ENCODE measurements around the gene KIF14. TPM values are rescaled to one million over a fixed set of nuclear protein-coding genes. Genes with fewer than 3 reads are reported as not detected.

Gene KIF14
- polyA plus RNA-seq, 1 of the 3 experiments (the other 2 are of a cell fraction): 1.2 TPM

DNA sequence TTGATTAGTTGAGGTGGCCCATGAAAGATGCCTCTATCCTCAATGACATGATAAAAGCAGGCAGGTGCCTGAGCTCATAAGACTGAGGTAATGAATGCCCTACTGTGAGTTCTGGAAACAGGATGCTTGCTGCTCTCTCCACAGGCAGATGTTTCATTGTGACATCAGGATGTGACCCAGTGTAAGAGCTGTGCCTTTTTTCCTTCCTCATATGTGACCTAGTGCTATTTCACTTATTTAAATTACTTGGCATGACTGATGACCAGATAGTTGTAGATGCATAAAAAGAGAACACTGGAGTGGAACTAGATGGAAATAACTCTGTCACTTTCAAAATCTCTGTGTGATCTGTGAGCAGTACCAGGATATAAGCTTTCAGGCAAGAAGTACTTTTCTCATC is 31.9 kb downstream of the KIF14 start (continued):
- no peak for TF ChIP-seq MEF2A (IDR thresholded peaks at IDR 0.05; ENCODE audit: borderline replicate concordance, low read depth)
- no peak for TF ChIP-seq NRF1 (IDR thresholded peaks at IDR 0.05; ENCODE audit: low read depth, low read length)
- no peak for TF ChIP-seq GATA2 (CRISPR knock-in tag; IDR thresholded peaks at IDR 0.05)
- TF ChIP-seq POLR2AphosphoS5 (IDR thresholded peaks at IDR 0.05; ENCODE audit: low read depth, low read length): no peak
- TF ChIP-seq FOXJ3 (CRISPR knock-in tag; IDR thresholded peaks at IDR 0.05): no peak
- no peak for TF ChIP-seq EP300 (IDR thresholded peaks at IDR 0.05; ENCODE audit: borderline replicate concordance in 1 of 2, low read depth in 1 of 2, low read length in 1 of 2)
- TF ChIP-seq NFIC (IDR thresholded peaks at IDR 0.05; ENCODE audit: borderline replicate concordance): no peak
- TF ChIP-seq, protein P1, sequence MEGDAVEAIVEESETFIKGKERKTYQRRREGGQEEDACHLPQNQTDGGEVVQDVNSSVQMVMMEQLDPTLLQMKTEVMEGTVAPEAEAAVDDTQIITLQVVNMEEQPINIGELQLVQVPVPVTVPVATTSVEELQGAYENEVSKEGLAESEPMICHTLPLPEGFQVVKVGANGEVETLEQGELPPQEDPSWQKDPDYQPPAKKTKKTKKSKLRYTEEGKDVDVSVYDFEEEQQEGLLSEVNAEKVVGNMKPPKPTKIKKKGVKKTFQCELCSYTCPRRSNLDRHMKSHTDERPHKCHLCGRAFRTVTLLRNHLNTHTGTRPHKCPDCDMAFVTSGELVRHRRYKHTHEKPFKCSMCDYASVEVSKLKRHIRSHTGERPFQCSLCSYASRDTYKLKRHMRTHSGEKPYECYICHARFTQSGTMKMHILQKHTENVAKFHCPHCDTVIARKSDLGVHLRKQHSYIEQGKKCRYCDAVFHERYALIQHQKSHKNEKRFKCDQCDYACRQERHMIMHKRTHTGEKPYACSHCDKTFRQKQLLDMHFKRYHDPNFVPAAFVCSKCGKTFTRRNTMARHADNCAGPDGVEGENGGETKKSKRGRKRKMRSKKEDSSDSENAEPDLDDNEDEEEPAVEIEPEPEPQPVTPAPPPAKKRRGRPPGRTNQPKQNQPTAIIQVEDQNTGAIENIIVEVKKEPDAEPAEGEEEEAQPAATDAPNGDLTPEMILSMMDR (IDR thresholded peaks at IDR 0.05): no peak

DNA sequence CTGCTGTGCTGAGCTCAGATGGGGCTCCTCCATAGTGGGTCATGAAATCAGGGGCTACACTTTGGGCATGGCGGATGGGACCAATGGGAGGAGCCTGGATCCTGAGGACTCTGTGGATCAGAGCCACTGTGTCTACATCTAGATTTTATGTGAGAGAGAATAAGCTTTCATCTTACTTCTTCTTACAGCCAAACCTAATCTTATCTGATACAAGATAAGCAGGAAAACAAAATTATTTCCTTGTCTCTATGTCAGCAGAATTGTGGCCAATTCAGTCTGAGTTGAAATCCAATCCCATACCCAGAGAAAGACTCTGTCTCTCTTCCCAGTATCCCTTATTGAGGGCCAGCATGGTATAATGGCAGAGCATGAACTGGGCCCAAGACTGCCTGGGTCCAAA is 56.2 kb downstream of the KIF14 start:
- no peak overlapping the region for H3K4me2 ChIP-seq
- no peaks in the 10 kb centered on the region for H3K9me2 ChIP-seq
- H3K27ac ChIP-seq (ENCODE audit: low read depth in 2 of 2, low read length in 1 of 2): no peak overlapping the region
- no peaks in the 10 kb centered on the region for H3K9me3 ChIP-seq
- no peak overlapping the region for H2AFZ ChIP-seq (ENCODE audit: low read depth)
- H3K4me1 ChIP-seq (ENCODE audit: control insufficient read depth in 1 of 2, insufficient read depth in 2 of 2, low read depth in 1 of 2, low read length in 1 of 2): no peaks in the 10 kb centered on the region
- H3F3A ChIP-seq (replicated peaks; ENCODE audit: insufficient read depth): no peaks in the 10 kb centered on the region
- 90% methylated on average over 1 of the region's 1 CpG for WGBS (ENCODE audit: low lambda C conversion rate)
- H3K36me3 ChIP-seq (replicated peaks in 1 of 2; ENCODE audit: control insufficient read depth in 1 of 2, insufficient read depth in 2 of 2, low read length in 1 of 2): peaks cover 7 to 26% of the 10 kb centered on the region in 2 experiments
- no peaks in the 10 kb centered on the region for H3K27me3 ChIP-seq (ENCODE audit: insufficient read depth)
- TF ChIP-seq EZH2phosphoT487 (IDR thresholded peaks at IDR 0.05; ENCODE audit: borderline replicate concordance, low read depth) (no peak), GATA2 (CRISPR knock-in tag; IDR thresholded peaks at IDR 0.05) (no peak)
- ChIA-PET CTCF (interaction anchor here (0.8 to 1.9 kb wide), 4 partner anchors 10 to 58 kb away, joined by 4 to 5 read pairs (median 4); no protein-coding TSS in a partner anchor), POLR2A (no interaction called here)
- DNase-seq: no peak
- H3K79me2 ChIP-seq (ENCODE audit: insufficient read depth): no peaks in the 10 kb centered on the region
- no peak overlapping the region for H3K9ac ChIP-seq
- no peaks in the 10 kb centered on the region for H4K20me1 ChIP-seq (ENCODE audit: insufficient read depth)
- no peak overlapping the region for H3K4me3 ChIP-seq (ENCODE audit: low read depth in 2 of 2, low read length in 1 of 2)

DNA sequence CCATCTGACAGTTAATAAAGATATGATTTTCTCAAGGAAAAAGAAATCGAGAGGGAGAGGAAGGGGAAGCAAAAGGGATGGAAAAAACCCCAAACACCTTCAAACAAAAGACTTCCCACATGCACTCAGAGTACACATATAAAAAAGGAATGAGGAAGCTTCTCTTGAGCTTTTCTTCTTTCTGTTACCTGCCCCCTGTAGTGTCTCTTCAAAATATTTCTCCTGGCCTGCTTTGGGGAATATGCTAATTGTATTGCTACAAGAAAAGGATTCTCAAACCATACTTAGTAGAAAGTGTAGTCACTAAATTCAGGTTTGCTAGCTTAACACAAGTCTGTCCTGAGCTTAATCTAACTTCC is 58.7 kb downstream of the KIF14 start:
- H3F3A ChIP-seq (replicated peaks; ENCODE audit: insufficient read depth): no peaks in the 10 kb centered on the region
- no peak overlapping the region for H3K9ac ChIP-seq
- no peak overlapping the region for H3K27ac ChIP-seq (ENCODE audit: low read depth in 2 of 2, low read length in 1 of 2)
- ChIA-PET CTCF (interaction anchor here (0.6 to 1.5 kb wide), 3 partner anchors 11 to 411 kb away, joined by 3 to 5 read pairs (median 4); no protein-coding TSS in a partner anchor), POLR2A (no interaction called here)
- WGBS (ENCODE audit: low lambda C conversion rate): 84% methylated on average over 1 of the region's 1 CpG
- no peaks in the 10 kb centered on the region for H3K79me2 ChIP-seq (ENCODE audit: insufficient read depth)
- peak overlapping the region; percentile 27; the same call in 1 of the 2 replicates for H2AFZ ChIP-seq (ENCODE audit: low read depth)
- no peak overlapping the region for H3K4me3 ChIP-seq (ENCODE audit: low read depth in 2 of 2, low read length in 1 of 2)
- H3K4me2 ChIP-seq: no peak overlapping the region
- H3K9me2 ChIP-seq: no peaks in the 10 kb centered on the region
- no peaks in the 10 kb centered on the region for H3K9me3 ChIP-seq
- H3K27me3 ChIP-seq (ENCODE audit: insufficient read depth): no peaks in the 10 kb centered on the region
- H4K20me1 ChIP-seq (ENCODE audit: insufficient read depth): no peaks in the 10 kb centered on the region
- DNase-seq: no peak
- H3K4me1 ChIP-seq (ENCODE audit: control insufficient read depth in 1 of 2, insufficient read depth in 2 of 2, low read depth in 1 of 2, low read length in 1 of 2): no peaks in the 10 kb centered on the region
- peaks cover 5 to 31% of the 10 kb centered on the region in 2 experiments for H3K36me3 ChIP-seq (replicated peaks in 1 of 2; ENCODE audit: control insufficient read depth in 1 of 2, insufficient read depth in 2 of 2, low read length in 1 of 2)
- no peak for TF ChIP-seq RFX5 (IDR thresholded peaks at IDR 0.05; ENCODE audit: low read length)
- no peak for TF ChIP-seq POLR2AphosphoS5 (IDR thresholded peaks at IDR 0.05; ENCODE audit: low read depth, low read length)
- no peak for TF ChIP-seq EZH2phosphoT487 (IDR thresholded peaks at IDR 0.05; ENCODE audit: borderline replicate concordance, low read depth)
- no peak for TF ChIP-seq RCOR1 (IDR thresholded peaks at IDR 0.05; ENCODE audit: low read length)
- TF ChIP-seq TEAD4 (IDR thresholded peaks at IDR 0.05; ENCODE audit: borderline replicate concordance, insufficient read depth): no peak
- TF ChIP-seq, protein P2, sequence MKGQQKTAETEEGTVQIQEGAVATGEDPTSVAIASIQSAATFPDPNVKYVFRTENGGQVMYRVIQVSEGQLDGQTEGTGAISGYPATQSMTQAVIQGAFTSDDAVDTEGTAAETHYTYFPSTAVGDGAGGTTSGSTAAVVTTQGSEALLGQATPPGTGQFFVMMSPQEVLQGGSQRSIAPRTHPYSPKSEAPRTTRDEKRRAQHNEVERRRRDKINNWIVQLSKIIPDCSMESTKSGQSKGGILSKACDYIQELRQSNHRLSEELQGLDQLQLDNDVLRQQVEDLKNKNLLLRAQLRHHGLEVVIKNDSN (IDR thresholded peaks at IDR 0.05; ENCODE audit: borderline replicate concordance, low read depth): no peak
- TF ChIP-seq CHD2 (IDR thresholded peaks at IDR 0.05; ENCODE audit: low read length, partially characterized antibody): no peak
- no peak for TF ChIP-seq MEF2A (IDR thresholded peaks at IDR 0.05; ENCODE audit: borderline replicate concordance, low read depth)
- no peak for TF ChIP-seq RAD21 (IDR thresholded peaks at IDR 0.05; ENCODE audit: low read length)
- TF ChIP-seq, protein P3, sequence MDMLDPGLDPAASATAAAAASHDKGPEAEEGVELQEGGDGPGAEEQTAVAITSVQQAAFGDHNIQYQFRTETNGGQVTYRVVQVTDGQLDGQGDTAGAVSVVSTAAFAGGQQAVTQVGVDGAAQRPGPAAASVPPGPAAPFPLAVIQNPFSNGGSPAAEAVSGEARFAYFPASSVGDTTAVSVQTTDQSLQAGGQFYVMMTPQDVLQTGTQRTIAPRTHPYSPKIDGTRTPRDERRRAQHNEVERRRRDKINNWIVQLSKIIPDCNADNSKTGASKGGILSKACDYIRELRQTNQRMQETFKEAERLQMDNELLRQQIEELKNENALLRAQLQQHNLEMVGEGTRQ (IDR thresholded peaks at IDR 0.05; ENCODE audit: borderline replicate concordance, low read depth, low read length): no peak
- no peak for TF ChIP-seq TAF1 (IDR thresholded peaks at IDR 0.05; ENCODE audit: borderline replicate concordance, low read depth, low read length)
- no peak for TF ChIP-seq YY1 (IDR thresholded peaks at IDR 0.05; ENCODE audit: low read depth)
- TF ChIP-seq, protein P4, sequence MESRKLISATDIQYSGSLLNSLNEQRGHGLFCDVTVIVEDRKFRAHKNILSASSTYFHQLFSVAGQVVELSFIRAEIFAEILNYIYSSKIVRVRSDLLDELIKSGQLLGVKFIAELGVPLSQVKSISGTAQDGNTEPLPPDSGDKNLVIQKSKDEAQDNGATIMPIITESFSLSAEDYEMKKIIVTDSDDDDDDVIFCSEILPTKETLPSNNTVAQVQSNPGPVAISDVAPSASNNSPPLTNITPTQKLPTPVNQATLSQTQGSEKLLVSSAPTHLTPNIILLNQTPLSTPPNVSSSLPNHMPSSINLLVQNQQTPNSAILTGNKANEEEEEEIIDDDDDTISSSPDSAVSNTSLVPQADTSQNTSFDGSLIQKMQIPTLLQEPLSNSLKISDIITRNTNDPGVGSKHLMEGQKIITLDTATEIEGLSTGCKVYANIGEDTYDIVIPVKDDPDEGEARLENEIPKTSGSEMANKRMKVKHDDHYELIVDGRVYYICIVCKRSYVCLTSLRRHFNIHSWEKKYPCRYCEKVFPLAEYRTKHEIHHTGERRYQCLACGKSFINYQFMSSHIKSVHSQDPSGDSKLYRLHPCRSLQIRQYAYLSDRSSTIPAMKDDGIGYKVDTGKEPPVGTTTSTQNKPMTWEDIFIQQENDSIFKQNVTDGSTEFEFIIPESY (IDR thresholded peaks at IDR 0.05; ENCODE audit: borderline replicate concordance, low read depth): no peak
- TF ChIP-seq GABPA (IDR thresholded peaks at IDR 0.05; ENCODE audit: low read depth): no peak

All from SK-N-SH (cell line).